H4 (cell line): ENCODE measurements around the gene CALCOCO2. TPM values are rescaled to one million over a fixed set of nuclear protein-coding genes. Genes with fewer than 3 reads are reported as not detected.
"Not testable (repeated sequence)": the region's sequence is repeated elsewhere in the genome, so short reads cannot be mapped to it uniquely, and the experiment has no call there.

ENCODE experiments used
- DNase-seq: peaks from one replicate; pipeline ENCODE4 v3.0.0-alpha.2; 2015; ENCODE audit warnings: low spot score
- total RNA-seq: library from RNA; depleted of rRNA; stranded (reverse); fragments of >200 nt; shearing (Covaris generic); gene quantifications from 2 replicates; pipeline ENCODE4 v1.2.3, GENCODE V29; 2014

Gene CALCOCO2
- total RNA-seq, 1 experiment from 2014 or later, result 61.2 TPM

- DNase-seq, result no peak
These were observed 5.1 kb upstream of the CALCOCO2 start for GRCh38 chr17:48825446-48826381.

GRCh38 chr17:48831549-48831883 lies 681 bp downstream of the CALCOCO2 start:
- DNase-seq, result no peak

GRCh38 chr17:48834973-48835372 lies 4.1 kb downstream of the CALCOCO2 start:
- no peak for DNase-seq

- DNase-seq, result no peak
These were observed 5.1 kb downstream of the CALCOCO2 start for GRCh38 chr17:48835971-48836370.

- not testable (repeated sequence) for DNase-seq
These were observed 6.6 kb downstream of the CALCOCO2 start for GRCh38 chr17:48837458-48837857.

- no peak for DNase-seq
These were observed 9.6 kb downstream of the CALCOCO2 start for GRCh38 chr17:48840441-48840840.

- DNase-seq, result peak; percentile 65
These were observed 10.6 kb downstream of the CALCOCO2 start for GRCh38 chr17:48841395-48841831.

- DNase-seq, result no peak
These were observed 11.9 kb downstream of the CALCOCO2 start for GRCh38 chr17:48842746-48843145.

GRCh38 chr17:48843187-48843900 lies 12.5 kb downstream of the CALCOCO2 start:
- no peak for DNase-seq

GRCh38 chr17:48850792-48851323 lies 20.0 kb downstream of the CALCOCO2 start:
- DNase-seq, result no peak

- DNase-seq, result no peak
These were observed 24.1 kb downstream of the CALCOCO2 start for GRCh38 chr17:48854774-48855476.

GRCh38 chr17:48856122-48856821 lies 25.4 kb downstream of the CALCOCO2 start:
- no peak for DNase-seq

GRCh38 chr17:48860034-48860433 lies 29.2 kb downstream of the CALCOCO2 start:
- DNase-seq, result no peak

- DNase-seq, result no peak
These were observed 29.6 kb downstream of the CALCOCO2 start for GRCh38 chr17:48860456-48860855.

- no peak for DNase-seq
These were observed 38.2 kb downstream of the CALCOCO2 start for GRCh38 chr17:48868916-48869500.

- no peak for DNase-seq
These were observed 39.0 kb downstream of the CALCOCO2 start for GRCh38 chr17:48869821-48870318.

- DNase-seq, result no peak
These were observed 40.3 kb downstream of the CALCOCO2 start for GRCh38 chr17:48871035-48871550.

- DNase-seq, result no peak
These were observed 40.9 kb downstream of the CALCOCO2 start for GRCh38 chr17:48871551-48872351.

GRCh38 chr17:48872409-48872808 lies 41.6 kb downstream of the CALCOCO2 start:
- not testable (repeated sequence) for DNase-seq

- DNase-seq, result no peak
These were observed 42.4 kb downstream of the CALCOCO2 start for GRCh38 chr17:48873209-48873608.
